GM12878 (cell line): ENCODE measurements around the gene CLBA1. TPM values are rescaled to one million over a fixed set of nuclear protein-coding genes. Genes with fewer than 3 reads are reported as not detected.

Source experiments
- CBX5 ChIP-seq: sonication (generic); IDR thresholded peaks from 2 replicates; pipeline ENCODE4 v1.6.1; 2016; ENCODE audit warnings: low read depth, moderate library complexity, mild to moderate bottlenecking, inconsistent platforms
- EP300 ChIP-seq, 2 experiments: fragments of 150-350 bp in 1 of 2; IDR thresholded peaks; 2 replicates each; pipeline ENCODE4 v1.6.1; 2011 to 2012; ENCODE audit warnings: low read depth in 2 of 2, low read length in 2 of 2, borderline replicate concordance in 1 of 2, improper control_type of control experiment in 1 of 2, inconsistent platforms in 1 of 2; ENCODE audit not compliant: control insufficient read depth in 1 of 2
- EZH2 ChIP-seq: IDR thresholded peaks from 2 replicates; pipeline ENCODE4 v1.6.1; 2012; ENCODE audit warnings: low read depth, mild to moderate bottlenecking, control low read depth, inconsistent platforms, low read length, borderline replicate concordance; ENCODE audit not compliant: control insufficient read depth
- FOXM1 ChIP-seq: IDR thresholded peaks from 2 replicates; pipeline ENCODE4 v1.6.1; 2012; ENCODE audit warnings: low read depth, mild to moderate bottlenecking, inconsistent platforms, low read length, moderate library complexity
- HDGF ChIP-seq: fragments of 450-650 bp; IDR thresholded peaks from 2 replicates; pipeline ENCODE4 v1.6.1; 2016; ENCODE audit warnings: antibody characterized with exemption
- JUND ChIP-seq: IDR thresholded peaks from 2 replicates; pipeline ENCODE4 v1.6.1; 2012; ENCODE audit warnings: low read depth, mild to moderate bottlenecking, low read length, improper control_type of control experiment, moderate library complexity
- SP1 ChIP-seq: IDR thresholded peaks from one replicate; pipeline ENCODE4 v1.6.1; 2011; ENCODE audit warnings: low read depth, low read length
- SREBF1 ChIP-seq: IDR thresholded peaks from 2 replicates; pipeline ENCODE4 v1.6.1; 2012; ENCODE audit warnings: mild to moderate bottlenecking, low read length
- SUZ12 ChIP-seq: fragments of 200-600 bp; sonication (generic); IDR thresholded peaks from one replicate; pipeline ENCODE4 v1.6.1; 2018; ENCODE audit warnings: antibody characterized with exemption, mild to moderate bottlenecking; ENCODE audit not compliant: unreplicated experiment
- ZBED1 ChIP-seq: IDR thresholded peaks from 2 replicates; pipeline ENCODE4 v1.6.1; 2016; ENCODE audit warnings: borderline replicate concordance
- ZNF274 ChIP-seq: IDR thresholded peaks from one replicate; pipeline ENCODE4 v1.8.0; 2011; ENCODE audit not compliant: insufficient read length, insufficient read depth
- polyA plus RNA-seq, 11 experiments: library from polyadenylated mRNA; depleted of rRNA in 4 of 11; unstranded in 6 of 11; stranded (reverse) in 5 of 11; fragments of >200 nt; fragmentation: Nextera tagmentation in 4 of 11; fragmentation: Illumina TruSeq in 1 of 11; extraction: Ambion mirVana in 4 of 11; extraction: Trizol in 1 of 11; gene quantifications; 1 replicate in 1 of 11; 2 replicates in 10 of 11; pipeline versions ENCODE4 v1.2.1 to v1.2.3, GENCODE V29; 2011 to 2016; ENCODE audit warnings: inconsistent platforms in 2 of 11, missing spikeins in 2 of 11, low read depth in 1 of 11
- total RNA-seq, 4 experiments: library from RNA; depleted of rRNA in 3 of 4; stranded (reverse); fragments of >200 nt in 3 of 4; fragmentation: Illumina TruSeq in 1 of 4; extraction: Trizol in 1 of 4; gene quantifications; 2 replicates each; pipeline versions ENCODE4 v1.2.1 to v1.2.3, GENCODE V29; 2013 to 2021
- TF ChIP-seq, protein P1 (sequence below): IDR thresholded peaks from 2 replicates; pipeline ENCODE4 v1.6.1; 2012; ENCODE audit warnings: mild to moderate bottlenecking, low read depth, low read length
- TF ChIP-seq, protein P2 (sequence below): fragments of 450-650 bp; IDR thresholded peaks from 2 replicates; pipeline ENCODE4 v1.6.1; 2017; ENCODE audit warnings: low read depth, mild to moderate bottlenecking, moderate library complexity
- TF ChIP-seq, protein P3 (sequence below), 3 experiments: IDR thresholded peaks in 2 of 3; conservative IDR thresholded peaks in 1 of 3; 2 replicates each; pipeline ENCODE4 v1.5.1; 2011; ENCODE audit warnings: low read depth in 3 of 3, low read length in 3 of 3, mild to moderate bottlenecking in 3 of 3, control low read depth in 2 of 3, moderate library complexity in 2 of 3, inconsistent platforms in 1 of 3, mixed read lengths in 1 of 3; ENCODE audit not compliant: control insufficient read depth in 2 of 3, insufficient read depth in 1 of 3; ENCODE audit errors: extremely low read depth in 1 of 3
- TF ChIP-seq, protein P4 (sequence below): fragments of 450-650 bp; IDR thresholded peaks from 2 replicates; pipeline ENCODE4 v1.6.1; 2014; ENCODE audit warnings: mild to moderate bottlenecking
- TF ChIP-seq, protein P5 (sequence below): fragments of 450-650 bp; IDR thresholded peaks from 2 replicates; pipeline ENCODE4 v1.6.1; 2018; ENCODE audit warnings: borderline replicate concordance, mild to moderate bottlenecking; ENCODE audit not compliant: partially characterized antibody

CLBA1 gene
- total and polyA plus RNA-seq, 10 of the 15 experiments (the other 5 are each of a cell fraction or from before 2014, with no cell fraction given): 0.07 to 1.1 (median 0.62) TPM; not detected in 1

DNA sequence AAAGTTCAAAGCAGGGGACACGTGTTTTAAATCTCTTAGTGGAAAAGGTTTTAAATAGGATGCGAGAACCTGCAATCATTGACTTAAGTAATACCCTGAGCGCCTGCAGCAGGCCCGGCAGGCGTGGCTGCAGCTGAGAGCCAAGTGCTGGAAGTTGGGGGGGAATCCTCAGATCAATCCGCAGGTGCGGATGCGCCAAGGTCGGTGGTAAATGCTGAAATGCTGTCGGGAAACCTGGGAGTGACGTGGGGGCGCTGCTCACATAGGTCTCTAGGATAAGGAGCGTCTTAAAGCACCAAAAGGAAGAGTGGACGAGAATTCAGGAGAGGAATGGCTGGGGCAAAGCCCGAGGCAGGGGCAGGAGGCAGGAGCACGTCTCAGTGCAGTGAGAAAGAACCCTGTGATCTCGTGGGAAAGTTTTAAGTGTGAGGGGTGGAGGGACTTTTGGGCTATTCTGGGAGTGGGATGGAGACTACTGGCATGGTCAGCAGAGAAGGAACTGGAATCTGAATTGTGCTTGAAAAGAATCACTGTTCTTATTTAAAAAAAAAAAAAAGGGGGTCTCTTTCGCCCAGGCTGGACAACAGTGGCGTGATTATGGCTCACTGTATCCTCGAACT lies 36.2 kb downstream of the CLBA1 start (continued):
- TF ChIP-seq ZBED1 (no peak), CBX5 (no peak), EP300 (IDR thresholded peaks at IDR 0.05; ENCODE audit: borderline replicate concordance in 1 of 2, control insufficient read depth in 1 of 2, low read depth in 2 of 2, low read length in 2 of 2) (no peak), SUZ12 (no peak), SP1 (no peak), EZH2 (no peak), ZNF274 (no peak), HDGF (no peak), FOXM1 (no peak), JUND (no peak), SREBF1 (no peak)
- TF ChIP-seq, protein P1, sequence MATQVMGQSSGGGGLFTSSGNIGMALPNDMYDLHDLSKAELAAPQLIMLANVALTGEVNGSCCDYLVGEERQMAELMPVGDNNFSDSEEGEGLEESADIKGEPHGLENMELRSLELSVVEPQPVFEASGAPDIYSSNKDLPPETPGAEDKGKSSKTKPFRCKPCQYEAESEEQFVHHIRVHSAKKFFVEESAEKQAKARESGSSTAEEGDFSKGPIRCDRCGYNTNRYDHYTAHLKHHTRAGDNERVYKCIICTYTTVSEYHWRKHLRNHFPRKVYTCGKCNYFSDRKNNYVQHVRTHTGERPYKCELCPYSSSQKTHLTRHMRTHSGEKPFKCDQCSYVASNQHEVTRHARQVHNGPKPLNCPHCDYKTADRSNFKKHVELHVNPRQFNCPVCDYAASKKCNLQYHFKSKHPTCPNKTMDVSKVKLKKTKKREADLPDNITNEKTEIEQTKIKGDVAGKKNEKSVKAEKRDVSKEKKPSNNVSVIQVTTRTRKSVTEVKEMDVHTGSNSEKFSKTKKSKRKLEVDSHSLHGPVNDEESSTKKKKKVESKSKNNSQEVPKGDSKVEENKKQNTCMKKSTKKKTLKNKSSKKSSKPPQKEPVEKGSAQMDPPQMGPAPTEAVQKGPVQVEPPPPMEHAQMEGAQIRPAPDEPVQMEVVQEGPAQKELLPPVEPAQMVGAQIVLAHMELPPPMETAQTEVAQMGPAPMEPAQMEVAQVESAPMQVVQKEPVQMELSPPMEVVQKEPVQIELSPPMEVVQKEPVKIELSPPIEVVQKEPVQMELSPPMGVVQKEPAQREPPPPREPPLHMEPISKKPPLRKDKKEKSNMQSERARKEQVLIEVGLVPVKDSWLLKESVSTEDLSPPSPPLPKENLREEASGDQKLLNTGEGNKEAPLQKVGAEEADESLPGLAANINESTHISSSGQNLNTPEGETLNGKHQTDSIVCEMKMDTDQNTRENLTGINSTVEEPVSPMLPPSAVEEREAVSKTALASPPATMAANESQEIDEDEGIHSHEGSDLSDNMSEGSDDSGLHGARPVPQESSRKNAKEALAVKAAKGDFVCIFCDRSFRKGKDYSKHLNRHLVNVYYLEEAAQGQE: no peak
- TF ChIP-seq, protein P2, sequence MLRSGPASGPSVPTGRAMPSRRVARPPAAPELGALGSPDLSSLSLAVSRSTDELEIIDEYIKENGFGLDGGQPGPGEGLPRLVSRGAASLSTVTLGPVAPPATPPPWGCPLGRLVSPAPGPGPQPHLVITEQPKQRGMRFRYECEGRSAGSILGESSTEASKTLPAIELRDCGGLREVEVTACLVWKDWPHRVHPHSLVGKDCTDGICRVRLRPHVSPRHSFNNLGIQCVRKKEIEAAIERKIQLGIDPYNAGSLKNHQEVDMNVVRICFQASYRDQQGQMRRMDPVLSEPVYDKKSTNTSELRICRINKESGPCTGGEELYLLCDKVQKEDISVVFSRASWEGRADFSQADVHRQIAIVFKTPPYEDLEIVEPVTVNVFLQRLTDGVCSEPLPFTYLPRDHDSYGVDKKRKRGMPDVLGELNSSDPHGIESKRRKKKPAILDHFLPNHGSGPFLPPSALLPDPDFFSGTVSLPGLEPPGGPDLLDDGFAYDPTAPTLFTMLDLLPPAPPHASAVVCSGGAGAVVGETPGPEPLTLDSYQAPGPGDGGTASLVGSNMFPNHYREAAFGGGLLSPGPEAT: peak; percentile 55
- TF ChIP-seq, protein P3, sequence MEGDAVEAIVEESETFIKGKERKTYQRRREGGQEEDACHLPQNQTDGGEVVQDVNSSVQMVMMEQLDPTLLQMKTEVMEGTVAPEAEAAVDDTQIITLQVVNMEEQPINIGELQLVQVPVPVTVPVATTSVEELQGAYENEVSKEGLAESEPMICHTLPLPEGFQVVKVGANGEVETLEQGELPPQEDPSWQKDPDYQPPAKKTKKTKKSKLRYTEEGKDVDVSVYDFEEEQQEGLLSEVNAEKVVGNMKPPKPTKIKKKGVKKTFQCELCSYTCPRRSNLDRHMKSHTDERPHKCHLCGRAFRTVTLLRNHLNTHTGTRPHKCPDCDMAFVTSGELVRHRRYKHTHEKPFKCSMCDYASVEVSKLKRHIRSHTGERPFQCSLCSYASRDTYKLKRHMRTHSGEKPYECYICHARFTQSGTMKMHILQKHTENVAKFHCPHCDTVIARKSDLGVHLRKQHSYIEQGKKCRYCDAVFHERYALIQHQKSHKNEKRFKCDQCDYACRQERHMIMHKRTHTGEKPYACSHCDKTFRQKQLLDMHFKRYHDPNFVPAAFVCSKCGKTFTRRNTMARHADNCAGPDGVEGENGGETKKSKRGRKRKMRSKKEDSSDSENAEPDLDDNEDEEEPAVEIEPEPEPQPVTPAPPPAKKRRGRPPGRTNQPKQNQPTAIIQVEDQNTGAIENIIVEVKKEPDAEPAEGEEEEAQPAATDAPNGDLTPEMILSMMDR (IDR thresholded peaks at IDR 0.05 in 2 of 3, conservative IDR thresholded peaks at IDR 0.05 in 1 of 3; ENCODE audit: control insufficient read depth in 2 of 3, extremely low read depth in 1 of 3, insufficient read depth in 1 of 3, low read depth in 3 of 3, low read length in 3 of 3): peak; percentile 9 to 29 (median 13); a peak in 3 of 6 replicates
- TF ChIP-seq, protein P4, sequence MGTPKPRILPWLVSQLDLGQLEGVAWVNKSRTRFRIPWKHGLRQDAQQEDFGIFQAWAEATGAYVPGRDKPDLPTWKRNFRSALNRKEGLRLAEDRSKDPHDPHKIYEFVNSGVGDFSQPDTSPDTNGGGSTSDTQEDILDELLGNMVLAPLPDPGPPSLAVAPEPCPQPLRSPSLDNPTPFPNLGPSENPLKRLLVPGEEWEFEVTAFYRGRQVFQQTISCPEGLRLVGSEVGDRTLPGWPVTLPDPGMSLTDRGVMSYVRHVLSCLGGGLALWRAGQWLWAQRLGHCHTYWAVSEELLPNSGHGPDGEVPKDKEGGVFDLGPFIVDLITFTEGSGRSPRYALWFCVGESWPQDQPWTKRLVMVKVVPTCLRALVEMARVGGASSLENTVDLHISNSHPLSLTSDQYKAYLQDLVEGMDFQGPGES: no peak
- TF ChIP-seq, protein P5, sequence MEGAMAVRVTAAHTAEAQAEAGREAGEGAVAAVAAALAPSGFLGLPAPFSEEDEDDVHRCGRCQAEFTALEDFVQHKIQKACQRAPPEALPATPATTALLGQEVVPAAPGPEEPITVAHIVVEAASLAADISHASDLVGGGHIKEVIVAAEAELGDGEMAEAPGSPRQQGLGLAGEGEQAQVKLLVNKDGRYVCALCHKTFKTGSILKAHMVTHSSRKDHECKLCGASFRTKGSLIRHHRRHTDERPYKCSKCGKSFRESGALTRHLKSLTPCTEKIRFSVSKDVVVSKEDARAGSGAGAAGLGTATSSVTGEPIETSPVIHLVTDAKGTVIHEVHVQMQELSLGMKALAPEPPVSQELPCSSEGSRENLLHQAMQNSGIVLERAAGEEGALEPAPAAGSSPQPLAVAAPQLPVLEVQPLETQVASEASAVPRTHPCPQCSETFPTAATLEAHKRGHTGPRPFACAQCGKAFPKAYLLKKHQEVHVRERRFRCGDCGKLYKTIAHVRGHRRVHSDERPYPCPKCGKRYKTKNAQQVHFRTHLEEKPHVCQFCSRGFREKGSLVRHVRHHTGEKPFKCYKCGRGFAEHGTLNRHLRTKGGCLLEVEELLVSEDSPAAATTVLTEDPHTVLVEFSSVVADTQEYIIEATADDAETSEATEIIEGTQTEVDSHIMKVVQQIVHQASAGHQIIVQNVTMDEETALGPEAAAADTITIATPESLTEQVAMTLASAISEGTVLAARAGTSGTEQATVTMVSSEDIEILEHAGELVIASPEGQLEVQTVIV: no peak
